GM10266 (cell line): Measurements from ENCODE around the gene TBC1D30.

Experiments used
- DNase-seq: peaks from one replicate; pipeline ENCODE4 v3.0.0; 2012; ENCODE audit errors: extremely low spot score
- CTCF ChIP-seq: IDR thresholded peaks from 2 replicates; pipeline ENCODE4 v1.5.1; 2012; ENCODE audit warnings: mild to moderate bottlenecking, low read depth; ENCODE audit not compliant: control insufficient read depth, insufficient read depth; ENCODE audit errors: missing control alignments

The TBC1D30 gene

GRCh38 chr12:64894827-64895475 is 70.5 kb downstream of the TBC1D30 start:
- TF ChIP-seq CTCF = no peak

GRCh38 chr12:64895526-64895925 is 71.1 kb downstream of the TBC1D30 start:
- no peak for DNase-seq
- no peak for TF ChIP-seq CTCF

More at GRCh38 chr12:64894827-64895475, 70.5 kb downstream of the TBC1D30 start:
- no peak for DNase-seq

- no peak for DNase-seq
Measured at GRCh38 chr12:64900540-64900939, 76.1 kb downstream of the TBC1D30 start.

GRCh38 chr12:64903479-64904152 is 79.2 kb downstream of the TBC1D30 start:
- TF ChIP-seq CTCF = no peak
- DNase-seq = no peak

More at GRCh38 chr12:64900540-64900939, 76.1 kb downstream of the TBC1D30 start:
- no peak for TF ChIP-seq CTCF

GRCh38 chr12:64907097-64907496 is 82.7 kb downstream of the TBC1D30 start:
- TF ChIP-seq CTCF = no peak

GRCh38 chr12:64909124-64909523 is 84.7 kb downstream of the TBC1D30 start:
- no peak for TF ChIP-seq CTCF
- DNase-seq = no peak

More at GRCh38 chr12:64907097-64907496, 82.7 kb downstream of the TBC1D30 start:
- no peak for DNase-seq

GRCh38 chr12:64911081-64911480 is 86.6 kb downstream of the TBC1D30 start:
- no peak for TF ChIP-seq CTCF
- no peak for DNase-seq
